GM10847 (cell line): ENCODE results near the gene TEX26.

Source experiments
- POLR2A ChIP-seq: IDR thresholded peaks from 2 replicates; pipeline ENCODE4 v1.6.1; 2011; ENCODE audit not compliant: insufficient read length; ENCODE audit errors: extremely low read depth

TEX26 gene

DNA sequence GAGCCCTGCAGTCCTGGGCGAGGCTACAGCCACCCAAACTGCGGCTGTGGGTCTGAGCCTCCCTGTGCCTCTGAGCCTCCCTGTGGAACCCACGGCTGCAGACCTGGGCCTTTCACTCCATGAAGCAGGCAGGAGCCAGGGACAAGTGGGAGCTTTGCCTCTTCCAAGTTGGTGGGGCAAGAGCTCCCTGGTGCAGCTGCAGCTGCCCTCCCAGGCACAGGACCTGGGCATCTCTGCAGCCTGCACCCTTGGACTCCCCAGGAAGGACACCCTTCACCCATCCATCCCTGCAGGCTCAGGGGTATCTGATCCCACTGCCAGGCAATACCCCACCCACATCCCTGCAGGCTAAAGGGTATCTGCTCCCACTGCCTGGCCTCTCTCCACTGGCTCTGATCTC lies 2.3 kb downstream of the TEX26 start:
- TF ChIP-seq POLR2A = no peak

DNA sequence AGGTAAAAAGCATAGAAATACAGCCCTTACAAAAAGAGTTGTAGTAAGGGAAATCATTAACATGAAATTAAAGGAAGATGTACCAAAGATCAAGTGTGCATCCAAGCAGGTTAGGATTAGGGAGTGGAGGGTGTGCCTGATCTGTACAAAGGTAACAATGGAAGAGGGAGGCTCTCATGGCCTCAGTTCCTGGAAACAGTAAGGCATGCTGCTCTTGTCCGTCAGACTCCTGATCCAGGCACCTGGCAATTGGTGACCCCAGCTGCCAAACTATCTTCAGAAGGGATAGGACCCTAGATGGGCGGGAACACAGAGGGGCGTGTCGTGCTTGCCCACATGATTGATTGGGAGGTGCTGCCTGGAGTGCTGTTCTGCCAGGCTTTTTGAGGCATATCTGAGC lies 4.5 kb downstream of the TEX26 start:
- no peak for TF ChIP-seq POLR2A

DNA sequence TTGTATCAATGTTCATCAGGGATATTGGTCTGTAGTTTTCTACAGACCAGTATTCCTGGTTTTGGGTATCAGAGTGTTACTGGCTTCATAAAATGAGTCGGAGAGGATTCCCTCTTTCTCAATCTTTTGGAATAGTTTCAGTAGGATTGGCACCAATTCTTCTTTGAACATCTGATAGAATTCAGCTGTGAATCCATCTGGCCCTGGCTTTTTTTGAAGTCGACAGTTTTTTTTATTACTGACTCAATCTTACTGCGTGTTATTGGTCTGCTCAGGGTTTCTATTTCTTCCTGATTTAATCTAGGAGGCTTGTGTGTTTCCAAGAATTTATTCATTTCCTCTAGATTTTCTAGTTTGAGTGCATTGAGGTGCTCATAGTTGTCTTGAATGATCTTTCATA lies 11.4 kb downstream of the TEX26 start:
- no peak for TF ChIP-seq POLR2A

DNA sequence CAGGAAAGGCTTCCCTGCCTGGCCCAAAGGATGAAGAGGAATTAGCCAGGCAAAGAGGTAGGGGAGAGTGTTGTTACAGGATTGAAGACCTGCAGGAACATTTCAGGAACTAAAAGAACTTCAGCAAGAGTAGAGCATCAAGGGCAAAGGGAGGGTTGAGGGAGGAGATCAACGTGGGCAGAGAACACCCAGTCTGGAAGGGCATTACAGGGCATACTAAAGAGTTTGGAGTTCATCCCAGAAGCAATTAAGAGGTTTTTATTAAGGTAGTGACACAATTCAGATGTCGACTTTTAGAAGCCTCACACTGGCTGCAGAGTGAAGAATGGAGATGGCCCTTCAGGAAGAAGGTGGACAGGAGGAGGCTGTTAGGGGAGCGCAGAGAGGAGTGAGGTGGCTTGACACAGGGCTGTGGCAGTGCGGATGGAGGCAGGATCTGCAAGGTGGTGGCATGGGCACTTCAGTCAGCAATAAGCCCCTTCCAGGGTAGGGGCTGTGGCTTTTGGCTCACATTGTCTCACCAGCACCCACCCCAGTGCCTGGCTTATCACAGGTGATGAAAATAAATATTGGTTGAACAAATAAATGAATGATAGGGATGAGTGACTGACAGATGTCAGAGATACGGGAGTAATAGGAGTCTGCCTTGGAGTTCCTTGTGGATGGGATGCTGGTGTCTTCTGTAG lies 24.9 kb downstream of the TEX26 start:
- no peak for TF ChIP-seq POLR2A

DNA sequence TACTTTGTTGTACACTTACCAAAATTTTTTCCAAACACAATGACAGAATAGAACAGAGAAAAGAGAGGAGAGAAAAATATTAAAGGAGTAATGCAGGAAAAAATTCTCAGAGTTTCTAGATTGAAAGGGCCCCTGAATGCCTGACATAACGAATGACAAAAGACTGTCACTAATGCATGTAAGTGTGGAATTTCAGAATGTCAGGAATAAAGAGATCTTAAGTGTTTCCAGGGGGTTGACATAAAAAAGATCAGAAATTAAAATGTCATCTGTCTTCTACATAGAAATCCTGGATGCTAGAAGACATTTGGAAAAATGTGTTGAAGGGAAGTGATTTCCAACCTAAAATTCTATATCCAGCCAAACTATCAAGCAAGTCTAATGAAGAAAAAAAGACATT lies 27.2 kb downstream of the TEX26 start:
- no peak for TF ChIP-seq POLR2A

DNA sequence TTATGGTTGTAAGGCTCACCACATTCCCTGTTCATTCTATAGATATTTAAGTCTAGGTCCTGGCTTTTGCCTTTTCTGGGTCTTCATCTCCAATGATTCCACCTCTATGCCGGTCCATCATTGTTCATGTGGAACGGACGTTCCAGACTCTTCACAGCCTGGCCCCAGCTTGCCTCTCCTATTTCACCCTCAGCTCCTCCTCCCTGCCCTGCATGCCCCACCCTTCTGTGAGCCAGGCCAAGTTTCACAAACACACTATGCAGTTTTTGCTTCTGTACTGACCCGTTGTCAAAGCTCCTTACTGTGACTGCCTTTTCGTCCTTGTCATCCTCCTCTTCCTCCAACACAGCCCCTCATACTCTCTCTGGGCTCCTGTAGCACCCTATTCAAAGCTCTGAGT lies 31.3 kb downstream of the TEX26 start:
- no peak for TF ChIP-seq POLR2A

DNA sequence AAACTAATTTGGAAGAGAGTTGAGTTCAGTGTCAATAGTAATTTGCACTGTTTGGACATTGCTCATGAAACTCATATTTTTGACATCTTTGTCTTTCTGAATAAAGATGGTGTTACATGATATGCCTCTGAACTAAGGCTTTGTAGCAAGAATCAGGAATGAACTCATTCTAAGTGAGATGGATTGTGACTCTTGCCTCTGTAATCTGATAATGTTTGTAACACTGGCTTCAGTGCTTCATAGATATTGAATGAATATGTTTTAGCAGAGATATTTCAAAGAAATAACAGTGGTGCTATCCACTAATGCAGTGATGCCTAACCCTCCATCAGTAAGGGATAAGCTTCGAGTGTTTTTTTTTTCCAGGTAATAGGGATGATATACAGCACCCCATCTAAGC lies 32.9 kb downstream of the TEX26 start:
- TF ChIP-seq POLR2A = no peak

DNA sequence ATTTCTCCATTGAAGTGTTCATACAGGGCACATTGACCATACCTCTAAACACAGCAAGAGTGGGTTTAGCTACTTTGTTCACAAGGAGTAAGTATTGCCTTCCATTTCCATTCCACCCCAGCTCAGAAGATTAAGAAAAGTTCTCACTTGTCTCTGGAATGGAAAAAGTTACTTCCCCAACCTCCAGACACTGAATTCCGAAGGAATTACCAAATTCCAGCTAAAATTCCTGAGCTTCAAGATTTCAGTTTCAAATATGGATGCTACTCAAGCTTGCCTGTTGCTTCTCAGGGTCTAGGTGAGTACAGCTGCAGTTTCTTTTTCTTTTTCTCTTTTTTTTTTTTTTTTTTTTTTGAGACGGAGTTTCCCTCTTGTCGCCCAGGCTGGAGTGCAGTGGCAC lies 33.6 kb downstream of the TEX26 start:
- TF ChIP-seq POLR2A = no peak

DNA sequence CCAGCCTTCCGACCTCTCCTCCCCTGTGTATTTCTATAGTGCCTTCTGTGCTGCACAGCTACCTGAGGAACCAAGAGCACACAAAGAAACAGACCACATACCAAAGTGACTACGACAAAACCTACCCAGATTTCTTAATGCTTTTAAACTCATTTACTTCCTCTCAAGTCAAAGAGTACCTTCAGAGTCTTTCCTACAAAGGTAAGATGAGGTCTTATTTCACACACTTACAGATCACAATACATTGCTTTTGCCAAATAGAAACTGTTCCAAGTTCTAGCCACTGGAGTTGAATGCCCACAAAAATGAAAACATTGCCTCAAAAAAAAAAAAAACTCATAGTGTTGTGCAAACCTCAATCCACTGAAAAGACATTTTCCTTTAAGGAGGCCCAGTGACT lies 36.4 kb downstream of the TEX26 start:
- no peak for TF ChIP-seq POLR2A

DNA sequence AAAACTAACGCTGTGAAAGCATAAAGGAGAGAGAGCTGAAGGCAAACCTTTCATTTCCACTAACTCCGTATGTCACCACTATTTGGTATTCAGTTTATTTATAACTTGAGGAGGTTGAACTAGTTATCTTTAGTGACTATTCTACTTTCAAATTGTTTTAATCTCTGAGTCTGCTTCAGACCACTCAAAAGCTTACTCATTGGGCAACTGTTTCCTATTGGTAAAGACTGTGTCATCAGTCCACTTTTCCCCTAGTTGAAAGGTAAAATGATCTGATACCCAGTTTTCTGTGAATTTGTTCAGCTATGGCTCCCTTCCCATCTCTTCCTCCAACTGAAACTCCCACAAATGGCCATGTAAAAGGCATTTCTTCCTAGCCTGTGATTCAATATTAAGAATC lies 39.1 kb downstream of the TEX26 start:
- no peak for TF ChIP-seq POLR2A

DNA sequence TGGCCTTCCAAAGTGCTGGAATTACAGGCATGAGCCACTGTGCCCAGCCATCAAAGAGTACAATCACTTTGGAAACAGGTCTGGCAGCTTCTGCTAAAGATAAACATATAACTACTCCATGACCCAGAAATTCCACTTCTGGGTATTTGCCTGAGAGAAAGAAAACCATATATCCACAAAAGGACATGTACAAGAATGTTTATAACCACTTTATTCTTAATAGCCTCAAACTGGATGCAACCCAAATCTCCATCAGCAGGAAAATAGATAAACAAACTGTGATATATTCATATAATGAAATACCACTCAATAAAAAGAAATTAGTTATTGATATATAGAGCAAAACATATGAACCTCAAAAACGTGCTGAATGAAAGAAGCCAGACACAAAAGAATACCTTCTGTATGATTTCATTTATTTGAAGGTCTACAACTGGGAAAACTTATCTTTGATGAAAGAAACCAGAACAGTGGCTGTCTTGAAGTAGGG lies 40.5 kb downstream of the TEX26 start:
- TF ChIP-seq POLR2A = no peak

DNA sequence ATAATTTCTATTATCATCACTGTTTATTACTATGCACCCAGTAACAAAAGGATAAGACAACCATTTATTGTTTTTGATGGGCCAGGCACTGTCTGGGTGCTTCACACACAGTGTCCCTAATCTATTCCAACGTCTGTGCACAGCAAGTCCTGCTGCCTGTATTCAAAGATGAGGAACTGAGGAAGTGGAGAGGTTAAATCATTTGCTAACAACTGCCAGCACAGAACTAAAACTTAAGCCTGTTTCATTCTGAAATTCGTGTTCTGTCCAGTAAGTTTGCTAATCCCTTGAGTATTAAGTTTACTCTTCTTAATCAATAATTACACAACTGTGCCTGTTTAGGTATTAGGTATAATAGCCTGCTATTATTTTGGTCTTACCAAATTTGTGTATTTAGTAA lies 41.9 kb downstream of the TEX26 start:
- TF ChIP-seq POLR2A = no peak

DNA sequence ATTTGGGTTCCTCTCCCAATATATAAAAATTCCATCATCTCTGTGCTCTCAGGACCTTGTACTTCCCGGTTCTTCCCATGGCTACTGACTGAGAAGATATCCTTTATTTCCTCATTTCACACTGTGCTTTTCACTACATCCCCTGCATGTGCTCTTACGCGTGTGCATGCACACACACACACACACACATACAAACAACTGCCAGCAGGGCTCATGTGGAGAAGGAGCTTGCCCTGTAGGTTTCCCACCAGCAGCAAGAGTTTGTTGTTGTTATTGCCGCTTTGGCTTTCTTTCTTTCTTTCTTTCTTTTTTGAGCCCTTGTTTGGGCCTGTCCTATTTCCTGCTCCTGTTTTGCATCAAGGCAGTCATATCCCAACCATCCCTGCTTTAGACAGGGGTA lies 43.6 kb downstream of the TEX26 start:
- TF ChIP-seq POLR2A = no peak

DNA sequence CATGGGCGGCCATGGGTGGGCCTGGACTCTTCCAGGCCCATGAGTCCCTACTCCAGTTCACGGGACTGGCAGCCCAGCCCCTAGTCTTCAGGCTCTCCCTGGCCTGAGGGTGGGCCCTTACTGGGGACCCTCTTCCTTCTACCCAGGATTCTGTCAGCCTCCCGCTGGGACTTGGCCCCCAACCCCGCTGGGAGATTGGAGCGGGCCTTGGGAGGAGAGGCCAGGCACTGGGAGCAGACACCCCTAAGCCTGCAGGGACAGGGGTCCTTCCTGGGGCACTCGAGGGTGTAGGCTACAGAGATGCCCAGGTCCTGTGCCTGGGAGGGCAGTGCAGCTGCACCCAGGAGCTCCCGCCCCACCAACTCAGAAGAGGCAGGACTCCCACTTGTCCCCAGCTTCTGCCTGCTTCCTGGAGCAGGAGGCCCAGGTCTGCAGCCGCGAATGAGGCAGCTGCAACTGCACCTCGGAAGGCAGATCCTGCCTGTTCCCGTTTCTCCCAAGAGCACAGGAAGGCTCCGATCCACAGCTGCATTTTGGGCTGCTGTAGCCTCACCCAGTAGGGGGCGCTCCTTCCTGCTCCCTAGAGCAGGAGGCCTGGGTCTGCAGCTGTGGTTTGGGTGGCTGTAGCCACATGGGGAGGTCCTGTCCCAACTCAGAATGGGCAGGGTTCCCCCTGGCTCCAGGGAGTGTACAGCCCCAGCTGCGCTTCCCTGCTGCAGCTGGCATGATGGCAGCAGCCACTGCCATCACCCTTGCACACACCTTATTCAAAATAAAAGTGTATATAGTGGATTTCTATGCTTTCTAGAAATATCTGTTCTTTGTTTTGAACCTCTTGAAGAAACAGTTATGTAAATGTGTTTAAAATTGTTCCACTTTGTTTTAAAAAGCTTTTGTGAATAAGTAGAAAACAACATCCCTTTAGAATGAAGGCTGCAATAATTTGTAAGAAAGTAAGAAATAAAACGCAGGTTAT lies 46.8 kb downstream of the TEX26 start:
- TF ChIP-seq POLR2A = no peak

DNA sequence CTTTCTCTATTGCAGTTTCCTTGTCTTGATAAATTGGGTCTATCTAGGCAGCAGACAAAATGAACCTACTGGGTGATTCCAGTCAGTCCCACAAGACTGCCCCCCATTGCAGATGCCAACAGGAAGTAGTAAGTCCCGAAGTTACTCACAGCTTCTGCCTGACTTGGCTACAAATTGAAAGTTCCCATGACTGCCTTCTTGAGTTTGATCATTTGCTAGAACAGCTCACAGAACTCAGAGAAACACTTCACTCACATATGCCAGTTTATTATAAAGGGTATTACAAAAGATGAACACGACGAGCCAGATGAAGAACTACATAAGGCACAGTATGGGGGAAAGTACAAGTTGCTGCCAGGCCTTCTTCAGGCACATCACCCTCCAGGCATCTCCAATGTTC lies 50.0 kb downstream of the TEX26 start:
- TF ChIP-seq POLR2A = no peak

DNA sequence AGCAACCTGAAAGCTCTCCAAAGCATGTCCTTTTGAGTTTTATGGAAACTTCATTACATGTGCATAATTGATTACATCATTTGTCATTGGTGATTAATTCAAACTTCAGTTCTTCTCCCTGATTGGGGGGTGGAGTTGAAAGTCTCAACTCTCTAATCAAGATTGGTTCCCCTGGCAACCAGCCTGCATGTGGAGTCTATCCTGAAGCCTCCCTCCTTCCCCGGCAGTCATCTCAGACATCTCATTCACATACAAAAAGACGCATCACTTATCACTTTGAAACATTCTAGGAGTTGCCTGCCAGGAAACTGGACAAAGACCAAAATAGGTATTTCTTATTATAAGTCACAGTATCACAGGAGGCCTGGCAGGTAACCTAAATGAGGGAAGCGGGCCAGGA lies 50.5 kb downstream of the TEX26 start:
- no peak for TF ChIP-seq POLR2A
